ENCODE measurements around the gene BEX1.

GRCh38 chrX:103061486-103061885, 2.5 kb downstream of the BEX1 start:
- TF ChIP-seq, protein P1, sequence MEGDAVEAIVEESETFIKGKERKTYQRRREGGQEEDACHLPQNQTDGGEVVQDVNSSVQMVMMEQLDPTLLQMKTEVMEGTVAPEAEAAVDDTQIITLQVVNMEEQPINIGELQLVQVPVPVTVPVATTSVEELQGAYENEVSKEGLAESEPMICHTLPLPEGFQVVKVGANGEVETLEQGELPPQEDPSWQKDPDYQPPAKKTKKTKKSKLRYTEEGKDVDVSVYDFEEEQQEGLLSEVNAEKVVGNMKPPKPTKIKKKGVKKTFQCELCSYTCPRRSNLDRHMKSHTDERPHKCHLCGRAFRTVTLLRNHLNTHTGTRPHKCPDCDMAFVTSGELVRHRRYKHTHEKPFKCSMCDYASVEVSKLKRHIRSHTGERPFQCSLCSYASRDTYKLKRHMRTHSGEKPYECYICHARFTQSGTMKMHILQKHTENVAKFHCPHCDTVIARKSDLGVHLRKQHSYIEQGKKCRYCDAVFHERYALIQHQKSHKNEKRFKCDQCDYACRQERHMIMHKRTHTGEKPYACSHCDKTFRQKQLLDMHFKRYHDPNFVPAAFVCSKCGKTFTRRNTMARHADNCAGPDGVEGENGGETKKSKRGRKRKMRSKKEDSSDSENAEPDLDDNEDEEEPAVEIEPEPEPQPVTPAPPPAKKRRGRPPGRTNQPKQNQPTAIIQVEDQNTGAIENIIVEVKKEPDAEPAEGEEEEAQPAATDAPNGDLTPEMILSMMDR (conservative IDR thresholded peaks at IDR 0.05): no peak
- no peak for TF ChIP-seq ZFX (IDR thresholded peaks at IDR 0.05)
